ENCODE data around the gene C11orf65.

C11orf65 gene

DNA sequence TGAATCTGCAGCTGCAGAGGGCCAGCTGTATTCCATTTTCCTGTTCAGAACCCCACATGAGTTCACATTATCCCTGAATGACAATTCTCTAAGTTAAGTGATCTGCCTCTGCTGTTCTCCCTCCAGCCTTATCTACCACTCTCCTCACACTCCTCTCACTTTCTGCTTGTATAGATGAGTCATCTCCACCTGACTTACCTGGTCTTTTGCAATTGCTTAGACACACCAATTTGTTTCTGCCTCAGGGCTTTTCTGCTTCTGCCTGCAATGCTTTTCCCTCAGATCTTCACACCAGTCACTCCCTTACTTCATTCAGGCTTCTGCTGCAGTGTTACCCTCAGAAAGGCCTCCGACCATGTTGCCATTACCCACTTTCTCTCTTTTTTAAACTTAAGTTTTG, 126.4 kb downstream of the C11orf65 start (continued):
- TF ChIP-seq ZBTB6 (tag by site-specific recombination; IDR thresholded peaks at IDR 0.05) = no peak
- no peak for TF ChIP-seq FEZF1 (tag by site-specific recombination; IDR thresholded peaks at IDR 0.05)
- 0 out of 2 replicates have a peak, but pooled peaks have one; percentile 21 for TF ChIP-seq ZNF366 (tag by site-specific recombination; conservative IDR thresholded peaks at IDR 0.05)
- no peak for TF ChIP-seq KLF7 (tag by site-specific recombination; IDR thresholded peaks at IDR 0.05; ENCODE audit: borderline replicate concordance)
- 0 out of 2 replicates have a peak, but pooled peaks have one; percentile 45 for TF ChIP-seq ZNF169 (tag by site-specific recombination; IDR thresholded peaks at IDR 0.05)
- TF ChIP-seq ZNF654 (tag by site-specific recombination; IDR thresholded peaks at IDR 0.05; ENCODE audit: low read depth) = no peak
- no peak for TF ChIP-seq GLI2 (tag by site-specific recombination; IDR thresholded peaks at IDR 0.05; ENCODE audit: borderline replicate concordance, low read depth)
- peak; percentile 33; the same call in 1 of the 2 replicates for TF ChIP-seq ZNF629 (tag by site-specific recombination; IDR thresholded peaks at IDR 0.05)
- no peak for TF ChIP-seq ZNF175 (tag by site-specific recombination; IDR thresholded peaks at IDR 0.05)
- no peak for TF ChIP-seq ZNF473 (tag by site-specific recombination; IDR thresholded peaks at IDR 0.05)
- TF ChIP-seq MYNN (tag by site-specific recombination; IDR thresholded peaks at IDR 0.05; ENCODE audit: borderline replicate concordance) = no peak
- TF ChIP-seq, protein P1, sequence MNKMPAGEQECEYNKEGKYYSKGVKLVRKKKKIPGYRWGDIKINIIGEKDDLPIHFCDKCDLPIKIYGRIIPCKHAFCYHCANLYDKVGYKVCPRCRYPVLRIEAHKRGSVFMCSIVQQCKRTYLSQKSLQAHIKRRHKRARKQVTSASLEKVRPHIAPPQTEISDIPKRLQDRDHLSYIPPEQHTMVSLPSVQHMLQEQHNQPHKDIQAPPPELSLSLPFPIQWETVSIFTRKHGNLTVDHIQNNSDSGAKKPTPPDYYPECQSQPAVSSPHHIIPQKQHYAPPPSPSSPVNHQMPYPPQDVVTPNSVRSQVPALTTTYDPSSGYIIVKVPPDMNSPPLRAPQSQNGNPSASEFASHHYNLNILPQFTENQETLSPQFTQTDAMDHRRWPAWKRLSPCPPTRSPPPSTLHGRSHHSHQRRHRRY (tag by site-specific recombination; IDR thresholded peaks at IDR 0.05) = no peak
- peak; percentile 85 for TF ChIP-seq WT1 (tag by site-specific recombination; IDR thresholded peaks at IDR 0.05)
- TF ChIP-seq ZFHX2 (tag by site-specific recombination; conservative IDR thresholded peaks at IDR 0.05) = no peak
- TF ChIP-seq ZNF830 (tag by site-specific recombination; IDR thresholded peaks at IDR 0.05; ENCODE audit: low read depth) = no peak
- no peak for TF ChIP-seq ZNF274 (IDR thresholded peaks at IDR 0.05; ENCODE audit: low read length)
- TF ChIP-seq ZNF274 (tag by site-specific recombination; IDR thresholded peaks at IDR 0.05; ENCODE audit: borderline replicate concordance) = no peak
- no peak for TF ChIP-seq HOXD13 (CRISPR knock-in tag; IDR thresholded peaks at IDR 0.05; ENCODE audit: borderline replicate concordance)
- no peak for TF ChIP-seq YY1 (tag by site-specific recombination; IDR thresholded peaks at IDR 0.05)
- TF ChIP-seq ZNF114 (tag by site-specific recombination; IDR thresholded peaks at IDR 0.05) = no peak
- TF ChIP-seq, protein P2, sequence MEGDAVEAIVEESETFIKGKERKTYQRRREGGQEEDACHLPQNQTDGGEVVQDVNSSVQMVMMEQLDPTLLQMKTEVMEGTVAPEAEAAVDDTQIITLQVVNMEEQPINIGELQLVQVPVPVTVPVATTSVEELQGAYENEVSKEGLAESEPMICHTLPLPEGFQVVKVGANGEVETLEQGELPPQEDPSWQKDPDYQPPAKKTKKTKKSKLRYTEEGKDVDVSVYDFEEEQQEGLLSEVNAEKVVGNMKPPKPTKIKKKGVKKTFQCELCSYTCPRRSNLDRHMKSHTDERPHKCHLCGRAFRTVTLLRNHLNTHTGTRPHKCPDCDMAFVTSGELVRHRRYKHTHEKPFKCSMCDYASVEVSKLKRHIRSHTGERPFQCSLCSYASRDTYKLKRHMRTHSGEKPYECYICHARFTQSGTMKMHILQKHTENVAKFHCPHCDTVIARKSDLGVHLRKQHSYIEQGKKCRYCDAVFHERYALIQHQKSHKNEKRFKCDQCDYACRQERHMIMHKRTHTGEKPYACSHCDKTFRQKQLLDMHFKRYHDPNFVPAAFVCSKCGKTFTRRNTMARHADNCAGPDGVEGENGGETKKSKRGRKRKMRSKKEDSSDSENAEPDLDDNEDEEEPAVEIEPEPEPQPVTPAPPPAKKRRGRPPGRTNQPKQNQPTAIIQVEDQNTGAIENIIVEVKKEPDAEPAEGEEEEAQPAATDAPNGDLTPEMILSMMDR (tag by site-specific recombination; IDR thresholded peaks at IDR 0.05) = no peak
- TF ChIP-seq ZBTB17 (tag by site-specific recombination; IDR thresholded peaks at IDR 0.05) = peak; percentile 76
- TF ChIP-seq OSR2 (tag by site-specific recombination; IDR thresholded peaks at IDR 0.05) = 0 out of 2 replicates have a peak, but pooled peaks have one; percentile 10
- no peak for TF ChIP-seq SALL2 (tag by site-specific recombination; IDR thresholded peaks at IDR 0.05; ENCODE audit: borderline replicate concordance)
- no peak for TF ChIP-seq ZNF19 (tag by site-specific recombination; IDR thresholded peaks at IDR 0.05; ENCODE audit: low read depth)
- TF ChIP-seq HIC1 (tag by site-specific recombination; IDR thresholded peaks at IDR 0.05) = no peak
- TF ChIP-seq ZNF692 (tag by site-specific recombination; IDR thresholded peaks at IDR 0.05) = no peak
- no peak; the same call in 1 of the 2 replicates for TF ChIP-seq ZNF623 (tag by site-specific recombination; IDR thresholded peaks at IDR 0.05)
- TF ChIP-seq, protein P3, sequence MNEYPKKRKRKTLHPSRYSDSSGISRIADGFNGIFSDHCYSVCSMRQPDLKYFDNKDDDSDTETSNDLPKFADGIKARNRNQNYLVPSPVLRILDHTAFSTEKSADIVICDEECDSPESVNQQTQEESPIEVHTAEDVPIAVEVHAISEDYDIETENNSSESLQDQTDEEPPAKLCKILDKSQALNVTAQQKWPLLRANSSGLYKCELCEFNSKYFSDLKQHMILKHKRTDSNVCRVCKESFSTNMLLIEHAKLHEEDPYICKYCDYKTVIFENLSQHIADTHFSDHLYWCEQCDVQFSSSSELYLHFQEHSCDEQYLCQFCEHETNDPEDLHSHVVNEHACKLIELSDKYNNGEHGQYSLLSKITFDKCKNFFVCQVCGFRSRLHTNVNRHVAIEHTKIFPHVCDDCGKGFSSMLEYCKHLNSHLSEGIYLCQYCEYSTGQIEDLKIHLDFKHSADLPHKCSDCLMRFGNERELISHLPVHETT (tag by site-specific recombination; IDR thresholded peaks at IDR 0.05) = peak; percentile 69
- peak; percentile 51; the same call in 1 of the 2 replicates for TF ChIP-seq ZBTB48 (tag by site-specific recombination; IDR thresholded peaks at IDR 0.05)
- TF ChIP-seq ZNF837 (tag by site-specific recombination; IDR thresholded peaks at IDR 0.05) = no peak
- TF ChIP-seq, protein P4, sequence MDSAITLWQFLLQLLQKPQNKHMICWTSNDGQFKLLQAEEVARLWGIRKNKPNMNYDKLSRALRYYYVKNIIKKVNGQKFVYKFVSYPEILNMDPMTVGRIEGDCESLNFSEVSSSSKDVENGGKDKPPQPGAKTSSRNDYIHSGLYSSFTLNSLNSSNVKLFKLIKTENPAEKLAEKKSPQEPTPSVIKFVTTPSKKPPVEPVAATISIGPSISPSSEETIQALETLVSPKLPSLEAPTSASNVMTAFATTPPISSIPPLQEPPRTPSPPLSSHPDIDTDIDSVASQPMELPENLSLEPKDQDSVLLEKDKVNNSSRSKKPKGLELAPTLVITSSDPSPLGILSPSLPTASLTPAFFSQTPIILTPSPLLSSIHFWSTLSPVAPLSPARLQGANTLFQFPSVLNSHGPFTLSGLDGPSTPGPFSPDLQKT (IDR thresholded peaks at IDR 0.05; ENCODE audit: borderline replicate concordance, low read depth, low read length) = no peak

All from HEK293 (cell line).